ENCODE data around the gene PKNOX2.

DNA sequence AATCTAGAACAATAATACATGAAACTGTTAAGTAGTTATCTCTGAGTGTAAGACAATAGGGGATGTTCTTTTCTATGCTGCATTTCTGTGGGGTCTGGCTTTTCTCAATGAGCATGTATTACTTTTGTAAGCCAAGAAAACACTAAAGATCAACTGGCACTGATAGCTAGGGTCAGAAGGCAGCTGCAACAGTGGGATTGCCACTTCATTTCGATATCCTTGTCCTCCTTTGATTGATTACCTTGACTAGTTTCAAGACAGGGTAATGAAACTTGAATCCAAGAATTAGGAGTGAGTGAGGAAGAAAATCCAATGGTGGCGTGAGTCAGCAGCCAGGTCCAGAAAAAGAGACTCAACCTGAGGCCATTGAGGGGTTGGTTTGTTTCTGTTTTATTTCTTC is 285.0 kb downstream of the PKNOX2 start:
- TF ChIP-seq EZH2 (IDR thresholded peaks at IDR 0.05; ENCODE audit: borderline replicate concordance, low read length): no peak
- TF ChIP-seq, protein P1, sequence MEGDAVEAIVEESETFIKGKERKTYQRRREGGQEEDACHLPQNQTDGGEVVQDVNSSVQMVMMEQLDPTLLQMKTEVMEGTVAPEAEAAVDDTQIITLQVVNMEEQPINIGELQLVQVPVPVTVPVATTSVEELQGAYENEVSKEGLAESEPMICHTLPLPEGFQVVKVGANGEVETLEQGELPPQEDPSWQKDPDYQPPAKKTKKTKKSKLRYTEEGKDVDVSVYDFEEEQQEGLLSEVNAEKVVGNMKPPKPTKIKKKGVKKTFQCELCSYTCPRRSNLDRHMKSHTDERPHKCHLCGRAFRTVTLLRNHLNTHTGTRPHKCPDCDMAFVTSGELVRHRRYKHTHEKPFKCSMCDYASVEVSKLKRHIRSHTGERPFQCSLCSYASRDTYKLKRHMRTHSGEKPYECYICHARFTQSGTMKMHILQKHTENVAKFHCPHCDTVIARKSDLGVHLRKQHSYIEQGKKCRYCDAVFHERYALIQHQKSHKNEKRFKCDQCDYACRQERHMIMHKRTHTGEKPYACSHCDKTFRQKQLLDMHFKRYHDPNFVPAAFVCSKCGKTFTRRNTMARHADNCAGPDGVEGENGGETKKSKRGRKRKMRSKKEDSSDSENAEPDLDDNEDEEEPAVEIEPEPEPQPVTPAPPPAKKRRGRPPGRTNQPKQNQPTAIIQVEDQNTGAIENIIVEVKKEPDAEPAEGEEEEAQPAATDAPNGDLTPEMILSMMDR (conservative IDR thresholded peaks at IDR 0.05 in 1 of 2, IDR thresholded peaks at IDR 0.05 in 1 of 2; ENCODE audit: extremely low read depth in 1 of 2, insufficient read depth in 1 of 2, low read depth in 1 of 2, low read length in 2 of 2): no peak
